Testis (tissue), 2 donors: Measurements from ENCODE around the gene CSMD2.

Source experiments
- CTCF ChIP-seq, 3 experiments: fragments of 450-650 bp in 2 of 3; fragments of 200-600 bp in 1 of 3; sonication (generic) in 1 of 3; IDR thresholded peaks; one replicate each; pipeline ENCODE4 v1.5.1; 2016 to 2019; ENCODE audit warnings: antibody characterized with exemption in 3 of 3, mild to moderate bottlenecking in 2 of 3, moderate library complexity in 1 of 3
- POLR2A ChIP-seq: fragments of 450-650 bp; IDR thresholded peaks from one replicate; pipeline ENCODE4 v1.6.1; 2017; ENCODE audit warnings: antibody characterized with exemption, mild to moderate bottlenecking, moderate library complexity

DNA sequence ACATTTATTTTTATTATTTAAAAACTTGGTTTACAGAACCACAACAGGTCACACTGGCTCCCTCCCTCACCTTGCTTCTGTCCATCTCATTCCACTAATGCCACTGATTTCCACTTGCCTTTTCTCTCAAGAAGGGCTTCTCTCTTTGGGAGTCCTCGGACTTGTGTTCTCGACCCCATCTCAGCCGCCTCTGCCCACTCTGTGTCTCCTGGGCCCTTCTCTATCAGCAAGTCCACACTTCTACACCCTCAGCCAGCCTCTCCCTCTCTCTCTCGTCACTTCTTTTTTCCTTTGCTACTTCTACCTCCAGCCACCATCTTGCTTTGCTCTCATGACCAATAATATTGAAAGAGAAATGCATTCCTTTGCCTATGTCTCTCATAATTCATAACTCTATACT, 171.7 kb downstream of the CSMD2 start:
- TF ChIP-seq CTCF (IDR thresholded peaks at IDR 0.05) (no peak), POLR2A (no peak)
